GM12891 (cell line): ENCODE data around the gene MTFR1L.

Source experiments
- DNase-seq: peaks from one replicate; pipeline ENCODE4 v3.0.0; 2011; ENCODE audit warnings: low spot score; ENCODE audit not compliant: insufficient read length
- FAIRE-seq: peaks from 2 replicates; lab custom pipeline; 2011; peaks lifted over from hg19 to GRCh38; lab: Jason Lieb, UNC
- PAX5 ChIP-seq: IDR thresholded peaks from 2 replicates; pipeline ENCODE4 v1.6.1; 2011; ENCODE audit warnings: low read length, moderate library complexity, mild to moderate bottlenecking; ENCODE audit not compliant: insufficient read depth, severe bottlenecking
- POLR2A ChIP-seq: IDR thresholded peaks from 2 replicates; pipeline ENCODE4 v1.6.1; 2011; ENCODE audit warnings: low read depth, low read length, control low read depth
- POLR2AphosphoS5 ChIP-seq: IDR thresholded peaks from 2 replicates; pipeline ENCODE4 v1.6.1; 2011; ENCODE audit warnings: low read depth, low read length, control low read depth
- POU2F2 ChIP-seq: IDR thresholded peaks from 2 replicates; pipeline ENCODE4 v1.6.1; 2011; ENCODE audit warnings: low read depth, mild to moderate bottlenecking, control low read depth, low read length, moderate library complexity
- SPI1 ChIP-seq: IDR thresholded peaks from 2 replicates; pipeline ENCODE4 v1.6.1; 2011; ENCODE audit warnings: low read depth, low read length, control low read depth
- TAF1 ChIP-seq: IDR thresholded peaks from 2 replicates; pipeline ENCODE4 v1.6.1; 2011; ENCODE audit warnings: low read depth, low read length, control low read depth

MTFR1L gene

GRCh38 chr1:25880518-25880917, 60.8 kb downstream of the MTFR1L start:
- FAIRE-seq (no peak), DNase-seq (no peak)
- no peak for TF ChIP-seq POU2F2
- TF ChIP-seq POLR2AphosphoS5 = no peak
- TF ChIP-seq SPI1 = no peak
- no peak for TF ChIP-seq PAX5
- no peak for TF ChIP-seq POLR2A
- no peak for TF ChIP-seq TAF1

- TF ChIP-seq POLR2AphosphoS5 (no peak), SPI1 (no peak), POU2F2 (no peak), PAX5 (no peak), TAF1 (no peak), POLR2A (no peak)
- DNase-seq (no peak), FAIRE-seq (no peak)
Measured at GRCh38 chr1:25881266-25881665, 61.5 kb downstream of the MTFR1L start.
